Adrenal gland (tissue), 12 donors: Measurements from ENCODE around the gene SLC30A7. TPM values are rescaled to one million over a fixed set of nuclear protein-coding genes. Genes with fewer than 3 reads are reported as not detected.
A peak's percentile ranks its signal among the peaks of the same experiment; 100 is the strongest.

Experiments
- DNase-seq, 7 donors: peaks; one replicate each; pipeline ENCODE4 v3.0.0-alpha.2; 2019 to 2020
- H3K27ac ChIP-seq, 5 donors: fragments of 200-600 bp; sonication (generic) in 4 of 5; 1 replicate in 3 of 5; 2 replicates in 2 of 5; pipeline versions ENCODE4 v1.5.1 to v1.8.0; 2016 to 2020; ENCODE audit warnings: mild to moderate bottlenecking in 1 of 5
- H3K27me3 ChIP-seq: fragments of 200-600 bp; 2 replicates; pipeline ENCODE4 v1.8.0; 2021
- H3K36me3 ChIP-seq, 2 donors: fragments of 200-600 bp; replicated peaks in 1 of 2; 1 replicate in 1 of 2; 2 replicates in 1 of 2; pipeline versions ENCODE4 v1.5.1 to v1.8.0; 2018 to 2022
- H3K4me1 ChIP-seq, 2 donors: fragments of 200-600 bp; replicated peaks in 1 of 2; 1 replicate in 1 of 2; 2 replicates in 1 of 2; pipeline versions ENCODE4 v1.5.1 to v1.8.0; 2018 to 2021
- H3K4me3 ChIP-seq, 4 donors: fragments of 200-600 bp; sonication (generic) in 3 of 4; one replicate each; pipeline ENCODE4 v1.5.1; 2016 to 2018
- H3K9me3 ChIP-seq, 3 donors: fragments of 200-600 bp; sonication (generic) in 1 of 3; replicated peaks in 1 of 3; 1 replicate in 2 of 3; 2 replicates in 1 of 3; pipeline versions ENCODE4 v1.5.1 to v1.8.0; 2016 to 2021
- CTCF ChIP-seq, 6 experiments: fragments of 450-650 bp in 4 of 6; fragments of 200-600 bp in 2 of 6; sonication (generic) in 1 of 6; IDR thresholded peaks; 1 replicate in 5 of 6; 2 replicates in 1 of 6; pipeline versions ENCODE4 v1.5.1 to v1.8.0; 2016 to 2021; ENCODE audit warnings: antibody characterized with exemption in 6 of 6, mild to moderate bottlenecking in 2 of 6, moderate library complexity in 1 of 6
- POLR2A ChIP-seq, 2 donors: fragments of 450-650 bp; IDR thresholded peaks; one replicate each; pipeline ENCODE4 v1.6.1; 2017; ENCODE audit warnings: antibody characterized with exemption in 2 of 2, mild to moderate bottlenecking in 2 of 2, moderate library complexity in 1 of 2
- WGBS, 4 donors: extraction: QIAGEN DNeasy Blood & Tissue Kit in 2 of 4; methylation state at CpG; one replicate each; pipeline versions ENCODE4 v1.1.5 to v1.1.7; 2013 to 2017; 5-methylcytosine and 5-hydroxymethylcytosine counted together
- intact Hi-C, 2 donors: fragments of 100-400 bp; cut with DNase I; formaldehyde crosslinking; loops; one replicate each; pipeline versions ENCODE4 v1.14.1 to v1.15.0; 2022 to 2023
- polyA plus RNA-seq, 3 donors: library from polyadenylated mRNA; stranded (reverse); fragments of 200-250 nt in 2 of 3; fragments of 350-450 nt in 1 of 3; fragmentation: Illumina TruSeq in 1 of 3; extraction: RNeasy Lipid Tissue Mini Kit (QIAGEN cat#74804) in 1 of 3; gene quantifications; one replicate each; pipeline ENCODE4 v1.2.3, GENCODE V29; 2013 to 2014
- total RNA-seq, 9 donors: library from RNA; depleted of rRNA in 4 of 9; stranded (reverse); fragments of >200 nt in 4 of 9; fragments of 120-200 nt in 1 of 9; fragmentation: NEBNext Ultra II Directional in 1 of 9; extraction: Animal tissue kit (Norgen Biotek cat#: 25700) in 1 of 9; gene quantifications; one replicate each; pipeline versions ENCODE4 v1.1.0 to v1.2.4, GENCODE V29; 2013 to 2023
- donor health status: healthy with polysubstance abuse.
- donor health status: Bipolar disorder and iron deficiency.
- donor health status: DM: yes; HTN: yes; CAD: no.
- donor health status: DM: no; HTN: no; CAD: no.
- donor health status: DM: no; HTN: no; CAD: no.
- donor health status: DM: yes; HTN: yes; CAD: no.

Gene SLC30A7
- total and polyA plus RNA-seq, 12 donors = 3.1 to 79.8 (median 30.5) TPM

DNA sequence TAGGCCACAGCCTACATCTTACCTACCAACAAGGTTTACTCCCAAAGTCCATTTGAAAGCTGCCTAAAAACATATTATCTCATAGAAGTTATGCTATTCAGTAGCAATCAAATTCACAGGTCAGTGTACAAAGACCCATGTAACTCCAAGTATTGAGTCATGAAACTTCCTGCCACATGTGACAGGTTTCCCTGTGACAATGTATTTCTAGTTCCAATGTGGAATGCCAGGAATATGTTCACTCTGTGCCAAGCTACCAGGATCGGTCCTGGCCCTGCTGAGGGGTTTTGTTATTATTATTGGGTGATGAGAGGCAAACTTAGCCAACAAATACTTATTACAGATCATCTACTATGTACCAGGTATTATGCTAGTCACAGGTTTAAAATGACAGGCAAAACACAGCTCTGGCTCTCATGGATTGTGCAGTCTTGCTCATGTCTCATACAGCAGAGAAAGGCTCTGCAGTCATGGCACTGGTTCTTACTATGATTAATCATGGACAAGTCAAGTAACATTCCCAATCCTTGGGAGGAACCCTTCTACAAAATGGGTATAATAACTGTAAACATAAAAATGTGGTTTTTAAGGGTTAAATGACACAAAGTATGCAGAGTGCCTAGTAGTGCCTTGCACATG, 107.2 kb downstream of the SLC30A7 start:
- WGBS, 4 donors = 65 to 78% (median 70%) methylated on average over 1 of the region's 1 CpG
- peaks cover 0 to 4% of the 10 kb centered on the region in 2 donors for H3K36me3 ChIP-seq
- peak overlapping the region in 2 of 5 donors; percentile 11 to 25 for H3K27ac ChIP-seq
- no peaks in the 10 kb centered on the region for H3K27me3 ChIP-seq
- intact Hi-C loops = no loop called here
- no peak overlapping the region for H3K4me3 ChIP-seq
- H3K4me1 ChIP-seq = peaks cover 0 to 25% of the 10 kb centered on the region in 2 donors
- H3K9me3 ChIP-seq = no peaks in the 10 kb centered on the region
- DNase-seq = no peak
- no peak for TF ChIP-seq POLR2A (IDR thresholded peaks at IDR 0.05)
- no peak for TF ChIP-seq CTCF (IDR thresholded peaks at IDR 0.05)

GRCh38 chr1:101004061-101004460, 108.2 kb downstream of the SLC30A7 start:
- no peak for DNase-seq
- intact Hi-C loops = no loop called here
- no peak overlapping the region for H3K27ac ChIP-seq
- H3K9me3 ChIP-seq = no peaks in the 10 kb centered on the region
- WGBS, 4 donors = 74 to 88% (median 79%) methylated on average over 1 of the region's 1 CpG
- TF ChIP-seq POLR2A (IDR thresholded peaks at IDR 0.05) (no peak), CTCF (IDR thresholded peaks at IDR 0.05) (no peak)
- peaks cover 0 to 25% of the 10 kb centered on the region in 2 donors for H3K4me1 ChIP-seq
- H3K4me3 ChIP-seq = no peak overlapping the region
- peaks cover 0 to 4% of the 10 kb centered on the region in 2 donors for H3K36me3 ChIP-seq
- no peaks in the 10 kb centered on the region for H3K27me3 ChIP-seq

DNA sequence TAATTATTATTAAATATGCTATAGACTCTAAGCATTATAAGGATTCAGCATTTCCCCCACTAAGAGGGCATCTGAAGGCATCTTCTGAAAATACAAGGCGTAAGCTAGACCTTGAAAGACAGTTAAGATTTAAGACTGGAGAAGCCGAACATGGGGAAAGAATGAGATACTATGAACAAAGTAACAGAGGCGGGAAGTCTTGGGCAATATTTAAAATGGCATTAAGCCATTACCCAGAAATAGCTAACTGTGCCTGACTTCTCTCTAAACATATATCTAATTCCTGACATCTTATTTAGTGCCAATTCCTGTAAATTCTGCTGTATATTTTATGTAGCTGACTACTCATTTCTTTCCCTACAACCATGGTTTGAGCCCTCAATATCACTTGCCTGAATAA, 108.8 kb downstream of the SLC30A7 start:
- peaks cover 0 to 4% of the 10 kb centered on the region in 2 donors for H3K36me3 ChIP-seq
- H3K27me3 ChIP-seq = no peaks in the 10 kb centered on the region
- DNase-seq = no peak
- intact Hi-C loops = no loop called here
- 46 to 63% (median 57%) methylated on average over 3 of the region's 3 CpGs for WGBS, 4 donors
- H3K4me3 ChIP-seq = no peak overlapping the region
- TF ChIP-seq CTCF (IDR thresholded peaks at IDR 0.05) = no peak
- no peak for TF ChIP-seq POLR2A (IDR thresholded peaks at IDR 0.05)
- no peaks in the 10 kb centered on the region for H3K9me3 ChIP-seq
- no peak overlapping the region for H3K27ac ChIP-seq
- peaks cover 0 to 25% of the 10 kb centered on the region in 2 donors for H3K4me1 ChIP-seq

- Histone ChIP-seq H3K36me3 (peaks cover 0 to 4% of the 10 kb centered on the region in 2 donors), H3K4me1 (peaks cover 0 to 25% of the 10 kb centered on the region in 2 donors), H3K27ac (no peak overlapping the region), H3K4me3 (no peak overlapping the region), H3K9me3 (no peaks in the 10 kb centered on the region), H3K27me3 (no peaks in the 10 kb centered on the region)
- no peak for DNase-seq
- WGBS, 4 donors = 94 to 100% (median 97%) methylated on average over 1 of the region's 1 CpG
- TF ChIP-seq POLR2A (IDR thresholded peaks at IDR 0.05) = no peak
- no peak for TF ChIP-seq CTCF (IDR thresholded peaks at IDR 0.05)
- intact Hi-C loops = no loop called here
These were observed 109.3 kb downstream of the SLC30A7 start for GRCh38 chr1:101005183-101005582.
